Stimulated activated naive B cell treated with anti-CD40 and anti-IgM and Interleukin-4, amounts not matched to agents 10 μg/mL and 1 μg/mL and 100 μg/mL, for 72 hours (primary cell): ENCODE measurements around the gene DNASE1L1.
A peak's percentile ranks its signal among the peaks of the same experiment; 100 is the strongest.

Experiments used
- ATAC-seq, 2 donors: fragments of 150-1000 bp; cut with Tn5 transposase; replicated peaks; 2 replicates each; pipeline ENCODE4 v1.10.0; 2021; ENCODE audit warnings: moderate library complexity in 1 of 2
- DNase-seq: peaks from one replicate; pipeline ENCODE4 v3.0.0; 2021
- H3K27ac Mint-ChIP-seq: one replicate; pipeline ENCODE4 v1.8.0; 2022; ENCODE audit warnings: mild to moderate bottlenecking, mixed read lengths
- H3K27me3 Mint-ChIP-seq, 2 donors: one replicate each; pipeline ENCODE4 v1.8.0; 2022; ENCODE audit warnings: mixed read lengths in 2 of 2
- H3K36me3 Mint-ChIP-seq, 2 donors: one replicate each; pipeline ENCODE4 v1.8.0; 2022; ENCODE audit warnings: mixed read lengths in 2 of 2, mild to moderate bottlenecking in 1 of 2
- H3K4me1 Mint-ChIP-seq, 2 donors: one replicate each; pipeline ENCODE4 v1.8.0; 2022; ENCODE audit warnings: mixed read lengths in 2 of 2, mild to moderate bottlenecking in 1 of 2
- H3K4me3 Mint-ChIP-seq, 2 donors: one replicate each; pipeline ENCODE4 v1.8.0; 2022; ENCODE audit warnings: mild to moderate bottlenecking in 2 of 2, mixed read lengths in 2 of 2, moderate library complexity in 1 of 2
- H3K9me3 Mint-ChIP-seq, 2 donors: one replicate each; pipeline ENCODE4 v1.8.0; 2022; ENCODE audit warnings: mixed read lengths in 2 of 2, mild to moderate bottlenecking in 1 of 2

The DNASE1L1 gene

GRCh38 chrX:154409222-154409871 is at the start of gene DNASE1L1:
DNASE1L1 (minus strand) TSS chrX:154409254; CDS start chrX:154405568, 3,686 bp downstream.
- ATAC-seq = peak; percentile 56 to 64
- H3K4me1 Mint-ChIP-seq = peaks cover 22 to 40% of the 10 kb centered on the region in 2 donors

GRCh38 chrX:154458116-154458953 is 49.3 kb upstream of the DNASE1L1 start, which contains the start of gene PLXNA3:
PLXNA3 (plus strand) TSS chrX:154458281; CDS start chrX:154460184, 1,903 bp downstream.
- Mint-ChIP-seq H3K9me3 (peaks cover 0 to 5% of the 10 kb centered on the region in 2 donors), H3K4me3 (peak within 1 kb of the TSS; percentile 86 to 93), H3K27ac (peak within 1 kb of the TSS; percentile 93), H3K36me3 (peaks cover 16 to 21% of the 10 kb centered on the region in 2 donors), H3K27me3 (no peaks in the 10 kb centered on the region), H3K4me1 (peaks cover 13 to 21% of the 10 kb centered on the region in 2 donors)
- ATAC-seq (peak; percentile 72 to 77), DNase-seq (no peak)

More at GRCh38 chrX:154409222-154409871, at the start of gene DNASE1L1:
- Mint-ChIP-seq H3K27me3 (no peaks in the 10 kb centered on the region), H3K9me3 (no peaks in the 10 kb centered on the region), H3K4me3 (peak within 1 kb of the TSS; percentile 67 to 83), H3K27ac (peak within 1 kb of the TSS; percentile 53), H3K36me3 (peaks cover 3 to 24% of the 10 kb centered on the region in 2 donors)
- DNase-seq = peak; percentile 46

- DNase-seq = peak; percentile 46
- Mint-ChIP-seq H3K4me3 (peak overlapping the region; percentile 86 to 93), H3K27ac (peak overlapping the region; percentile 93), H3K27me3 (no peaks in the 10 kb centered on the region), H3K4me1 (peaks cover 13 to 21% of the 10 kb centered on the region in 2 donors), H3K36me3 (peaks cover 17 to 18% of the 10 kb centered on the region in 2 donors), H3K9me3 (peaks cover 0 to 5% of the 10 kb centered on the region in 2 donors)
- peak; percentile 70 to 80 for ATAC-seq
Observed at GRCh38 chrX:154457491-154458115, 48.5 kb upstream of the DNASE1L1 start.

GRCh38 chrX:154452823-154453222 is 43.8 kb upstream of the DNASE1L1 start:
- Mint-ChIP-seq H3K27ac (no peak overlapping the region), H3K9me3 (peaks cover 0 to 5% of the 10 kb centered on the region in 2 donors), H3K4me3 (no peak overlapping the region), H3K4me1 (peaks cover 0 to 2% of the 10 kb centered on the region in 2 donors), H3K27me3 (no peaks in the 10 kb centered on the region), H3K36me3 (peaks cover 9 to 18% of the 10 kb centered on the region in 2 donors)
- DNase-seq (no peak), ATAC-seq (no peak)

- H3K27me3 Mint-ChIP-seq = no peaks in the 10 kb centered on the region
- no peak for ATAC-seq
- peaks cover 0 to 5% of the 10 kb centered on the region in 2 donors for H3K9me3 Mint-ChIP-seq
- H3K36me3 Mint-ChIP-seq = peaks cover 25 to 26% of the 10 kb centered on the region in 2 donors
- H3K27ac Mint-ChIP-seq = no peak overlapping the region
- DNase-seq = no peak
- peaks cover 12 to 15% of the 10 kb centered on the region in 2 donors for H3K4me1 Mint-ChIP-seq
- H3K4me3 Mint-ChIP-seq = no peak overlapping the region
Observed at GRCh38 chrX:154450312-154450711, 41.3 kb upstream of the DNASE1L1 start.

GRCh38 chrX:154449618-154450017 is 40.6 kb upstream of the DNASE1L1 start:
- no peak for ATAC-seq

GRCh38 chrX:154448484-154448883 is 39.4 kb upstream of the DNASE1L1 start:
- ATAC-seq (no peak), DNase-seq (no peak)
- H3K27ac Mint-ChIP-seq = no peak overlapping the region
- no peaks in the 10 kb centered on the region for H3K27me3 Mint-ChIP-seq
- peaks cover 19 to 20% of the 10 kb centered on the region in 2 donors for H3K36me3 Mint-ChIP-seq
- no peaks in the 10 kb centered on the region for H3K9me3 Mint-ChIP-seq
- H3K4me1 Mint-ChIP-seq = peaks cover 14 to 18% of the 10 kb centered on the region in 2 donors
- H3K4me3 Mint-ChIP-seq = no peak overlapping the region

More at GRCh38 chrX:154449618-154450017, 40.6 kb upstream of the DNASE1L1 start:
- H3K9me3 Mint-ChIP-seq = peaks cover 0 to 4% of the 10 kb centered on the region in 2 donors
- H3K4me1 Mint-ChIP-seq = peaks cover 12 to 15% of the 10 kb centered on the region in 2 donors
- no peak for DNase-seq
- H3K4me3 Mint-ChIP-seq = no peak overlapping the region
- peaks cover 23 to 24% of the 10 kb centered on the region in 2 donors for H3K36me3 Mint-ChIP-seq
- H3K27ac Mint-ChIP-seq = no peak overlapping the region
- H3K27me3 Mint-ChIP-seq = no peaks in the 10 kb centered on the region

GRCh38 chrX:154446430-154446829 is 37.4 kb upstream of the DNASE1L1 start:
- ATAC-seq = no peak
- H3K4me3 Mint-ChIP-seq = peak overlapping the region in 1 of 2 donors; percentile 47

GRCh38 chrX:154445776-154446175 is 36.7 kb upstream of the DNASE1L1 start:
- H3K27me3 Mint-ChIP-seq = no peaks in the 10 kb centered on the region
- H3K36me3 Mint-ChIP-seq = peaks cover 17 to 26% of the 10 kb centered on the region in 2 donors
- DNase-seq (no peak), ATAC-seq (no peak)
- peak overlapping the region; percentile 80 for H3K27ac Mint-ChIP-seq
- no peaks in the 10 kb centered on the region for H3K9me3 Mint-ChIP-seq
- H3K4me1 Mint-ChIP-seq = peaks cover 15 to 23% of the 10 kb centered on the region in 2 donors
- peak overlapping the region; percentile 44 to 47 for H3K4me3 Mint-ChIP-seq

More at GRCh38 chrX:154446430-154446829, 37.4 kb upstream of the DNASE1L1 start:
- Mint-ChIP-seq H3K36me3 (peaks cover 17 to 22% of the 10 kb centered on the region in 2 donors), H3K27me3 (no peaks in the 10 kb centered on the region), H3K27ac (peak overlapping the region; percentile 20), H3K9me3 (no peaks in the 10 kb centered on the region), H3K4me1 (peaks cover 15 to 23% of the 10 kb centered on the region in 2 donors)
- DNase-seq = no peak

- H3K27ac Mint-ChIP-seq = peak overlapping the region; percentile 25
- no peaks in the 10 kb centered on the region for H3K9me3 Mint-ChIP-seq
- peaks cover 13 to 34% of the 10 kb centered on the region in 2 donors for H3K36me3 Mint-ChIP-seq
- H3K4me3 Mint-ChIP-seq = peak overlapping the region; percentile 77 to 83
- H3K27me3 Mint-ChIP-seq = no peaks in the 10 kb centered on the region
- ATAC-seq (no peak), DNase-seq (no peak)
- peaks cover 16 to 23% of the 10 kb centered on the region in 2 donors for H3K4me1 Mint-ChIP-seq
Observed at GRCh38 chrX:154444755-154445246, 35.7 kb upstream of the DNASE1L1 start.

- peak within 1 kb of the TSS; percentile 88 for H3K27ac Mint-ChIP-seq
- ATAC-seq = peak; percentile 88 to 96
- H3K4me3 Mint-ChIP-seq = peak within 1 kb of the TSS; percentile 81 to 83
- H3K27me3 Mint-ChIP-seq = no peaks in the 10 kb centered on the region
- DNase-seq = peak; percentile 57
- peaks cover 12 to 34% of the 10 kb centered on the region in 2 donors for H3K36me3 Mint-ChIP-seq
- H3K4me1 Mint-ChIP-seq = peaks cover 16 to 23% of the 10 kb centered on the region in 2 donors
- H3K9me3 Mint-ChIP-seq = no peaks in the 10 kb centered on the region
Observed at GRCh38 chrX:154443992-154444754, 35.1 kb upstream of the DNASE1L1 start, which contains the start of gene FAM50A. FAM50A (plus strand) TSS chrX:154444141; CDS start chrX:154444236, 95 bp downstream.

- ATAC-seq (peak; percentile 4 to 24), DNase-seq (no peak)
- H3K36me3 Mint-ChIP-seq = peaks cover 11 to 35% of the 10 kb centered on the region in 2 donors
- H3K9me3 Mint-ChIP-seq = no peaks in the 10 kb centered on the region
- H3K27me3 Mint-ChIP-seq = no peaks in the 10 kb centered on the region
- peak overlapping the region; percentile 86 for H3K27ac Mint-ChIP-seq
- H3K4me1 Mint-ChIP-seq = peaks cover 16 to 23% of the 10 kb centered on the region in 2 donors
- H3K4me3 Mint-ChIP-seq = peak overlapping the region; percentile 80 to 81
Observed at GRCh38 chrX:154443479-154443910, 34.4 kb upstream of the DNASE1L1 start.
